Measurements from ENCODE around the gene SNRNP40.
"Not testable (repeated sequence)": the region's sequence is repeated elsewhere in the genome, so short reads cannot be mapped to it uniquely, and the experiment has no call there.

The SNRNP40 gene

GRCh38 chr1:31302709-31303441, 6.3 kb upstream of the SNRNP40 start:
- no peaks in the 10 kb centered on the region for H3K27me3 ChIP-seq (ENCODE audit: insufficient read depth, insufficient read length)
- TF ChIP-seq YY1 (IDR thresholded peaks at IDR 0.05; ENCODE audit: insufficient read depth, insufficient read length) (no peak), SUZ12 (IDR thresholded peaks at IDR 0.05; ENCODE audit: extremely low read depth, insufficient read depth, insufficient read length) (no peak), ZNF274 (IDR thresholded peaks at IDR 0.05; ENCODE audit: low read depth, low read length) (no peak)

GRCh38 chr1:31300193-31300592, 3.6 kb upstream of the SNRNP40 start:
- TF ChIP-seq ZNF274 (IDR thresholded peaks at IDR 0.05; ENCODE audit: low read depth, low read length) (no peak), YY1 (IDR thresholded peaks at IDR 0.05; ENCODE audit: insufficient read depth, insufficient read length) (no peak), SUZ12 (IDR thresholded peaks at IDR 0.05; ENCODE audit: extremely low read depth, insufficient read depth, insufficient read length) (no peak)
- peaks cover 2% of the 10 kb centered on the region for H3K4me1 ChIP-seq (ENCODE audit: insufficient read depth, insufficient read length)
- no peaks in the 10 kb centered on the region for H3K9me3 ChIP-seq (ENCODE audit: insufficient read depth, low read length)

More at GRCh38 chr1:31302709-31303441, 6.3 kb upstream of the SNRNP40 start:
- DNase-seq (ENCODE audit: low read depth, low spot score), result no peak
- Histone ChIP-seq H3K9ac (ENCODE audit: insufficient read length, low read depth) (no peak overlapping the region), H3K4me1 (ENCODE audit: insufficient read depth, insufficient read length) (no peaks in the 10 kb centered on the region), H3K36me3 (ENCODE audit: insufficient read depth, insufficient read length, low read length) (peaks cover 49% of the 10 kb centered on the region), H3K4me3 (ENCODE audit: insufficient read length, low read depth) (no peak overlapping the region), H3K9me3 (ENCODE audit: insufficient read depth, low read length) (no peaks in the 10 kb centered on the region)

GRCh38 chr1:31299365-31299764, 2.8 kb upstream of the SNRNP40 start:
- Histone ChIP-seq H3K4me3 (ENCODE audit: insufficient read length, low read depth) (no peak overlapping the region), H3K9ac (ENCODE audit: insufficient read length, low read depth) (no peak overlapping the region), H3K27me3 (ENCODE audit: insufficient read depth, insufficient read length) (no peaks in the 10 kb centered on the region), H3K4me1 (ENCODE audit: insufficient read depth, insufficient read length) (peaks cover 5% of the 10 kb centered on the region), H3K36me3 (ENCODE audit: insufficient read depth, insufficient read length, low read length) (peaks cover 52% of the 10 kb centered on the region), H3K9me3 (ENCODE audit: insufficient read depth, low read length) (no peaks in the 10 kb centered on the region)
- TF ChIP-seq SUZ12 (IDR thresholded peaks at IDR 0.05; ENCODE audit: extremely low read depth, insufficient read depth, insufficient read length), result no peak
- no peak for TF ChIP-seq ZNF274 (IDR thresholded peaks at IDR 0.05; ENCODE audit: low read depth, low read length)
- TF ChIP-seq YY1 (IDR thresholded peaks at IDR 0.05; ENCODE audit: insufficient read depth, insufficient read length), result no peak
- no peak for DNase-seq (ENCODE audit: low read depth, low spot score)

More at GRCh38 chr1:31300193-31300592, 3.6 kb upstream of the SNRNP40 start:
- Histone ChIP-seq H3K36me3 (ENCODE audit: insufficient read depth, insufficient read length, low read length) (peaks cover 49% of the 10 kb centered on the region), H3K4me3 (ENCODE audit: insufficient read length, low read depth) (no peak overlapping the region), H3K9ac (ENCODE audit: insufficient read length, low read depth) (no peak overlapping the region), H3K27me3 (ENCODE audit: insufficient read depth, insufficient read length) (no peaks in the 10 kb centered on the region)
- DNase-seq (ENCODE audit: low read depth, low spot score), result no peak

- no peaks in the 10 kb centered on the region for H3K9me3 ChIP-seq (ENCODE audit: insufficient read depth, low read length)
- peaks cover 59% of the 10 kb centered on the region for H3K36me3 ChIP-seq (ENCODE audit: insufficient read depth, insufficient read length, low read length)
- peaks cover 5% of the 10 kb centered on the region for H3K4me1 ChIP-seq (ENCODE audit: insufficient read depth, insufficient read length)
- TF ChIP-seq ZNF274 (IDR thresholded peaks at IDR 0.05; ENCODE audit: low read depth, low read length), result no peak
- no peak for TF ChIP-seq SUZ12 (IDR thresholded peaks at IDR 0.05; ENCODE audit: extremely low read depth, insufficient read depth, insufficient read length)
- no peak for TF ChIP-seq YY1 (IDR thresholded peaks at IDR 0.05; ENCODE audit: insufficient read depth, insufficient read length)
- no peaks in the 10 kb centered on the region for H3K27me3 ChIP-seq (ENCODE audit: insufficient read depth, insufficient read length)
- peak overlapping the region; percentile 100 for H3K4me3 ChIP-seq (ENCODE audit: insufficient read length, low read depth)
- peak overlapping the region; percentile 98 for H3K9ac ChIP-seq (ENCODE audit: insufficient read length, low read depth)
- no peak for DNase-seq (ENCODE audit: low read depth, low spot score)
These were observed 974 bp upstream of the SNRNP40 start for GRCh38 chr1:31297277-31298247.

GRCh38 chr1:31295874-31296485, 608 bp downstream of the SNRNP40 start:
- peak overlapping the region; percentile 100 for H3K4me3 ChIP-seq (ENCODE audit: insufficient read length, low read depth)
- DNase-seq (ENCODE audit: low read depth, low spot score), result no peak
- peaks cover 5% of the 10 kb centered on the region for H3K4me1 ChIP-seq (ENCODE audit: insufficient read depth, insufficient read length)
- no peaks in the 10 kb centered on the region for H3K27me3 ChIP-seq (ENCODE audit: insufficient read depth, insufficient read length)
- H3K9ac ChIP-seq (ENCODE audit: insufficient read length, low read depth), result peak overlapping the region; percentile 100
- H3K36me3 ChIP-seq (ENCODE audit: insufficient read depth, insufficient read length, low read length), result peaks cover 62% of the 10 kb centered on the region
- TF ChIP-seq ZNF274 (IDR thresholded peaks at IDR 0.05; ENCODE audit: low read depth, low read length), result no peak
- no peak for TF ChIP-seq YY1 (IDR thresholded peaks at IDR 0.05; ENCODE audit: insufficient read depth, insufficient read length)
- no peak for TF ChIP-seq SUZ12 (IDR thresholded peaks at IDR 0.05; ENCODE audit: extremely low read depth, insufficient read depth, insufficient read length)
- no peaks in the 10 kb centered on the region for H3K9me3 ChIP-seq (ENCODE audit: insufficient read depth, low read length)

- no peak overlapping the region for H3K4me3 ChIP-seq (ENCODE audit: insufficient read length, low read depth)
- H3K36me3 ChIP-seq (ENCODE audit: insufficient read depth, insufficient read length, low read length), result peaks cover 92% of the 10 kb centered on the region
These were observed 7.6 kb downstream of the SNRNP40 start for GRCh38 chr1:31289021-31289420.

GRCh38 chr1:31287791-31288190, 8.8 kb downstream of the SNRNP40 start:
- DNase-seq (ENCODE audit: low read depth, low spot score); H3K9me3 ChIP-seq (ENCODE audit: insufficient read depth, low read length); H3K4me3 ChIP-seq (ENCODE audit: insufficient read length, low read depth); H3K9ac ChIP-seq (ENCODE audit: insufficient read length, low read depth); H3K27me3 ChIP-seq (ENCODE audit: insufficient read depth, insufficient read length); H3K4me1 ChIP-seq (ENCODE audit: insufficient read depth, insufficient read length): not testable (repeated sequence)
- H3K36me3 ChIP-seq (ENCODE audit: insufficient read depth, insufficient read length, low read length), result peaks cover 90% of the 10 kb centered on the region

More at GRCh38 chr1:31289021-31289420, 7.6 kb downstream of the SNRNP40 start:
- DNase-seq (ENCODE audit: low read depth, low spot score), result no peak
- TF ChIP-seq YY1 (IDR thresholded peaks at IDR 0.05; ENCODE audit: insufficient read depth, insufficient read length), result no peak
- TF ChIP-seq ZNF274 (IDR thresholded peaks at IDR 0.05; ENCODE audit: low read depth, low read length), result no peak
- no peak for TF ChIP-seq SUZ12 (IDR thresholded peaks at IDR 0.05; ENCODE audit: extremely low read depth, insufficient read depth, insufficient read length)
- no peaks in the 10 kb centered on the region for H3K4me1 ChIP-seq (ENCODE audit: insufficient read depth, insufficient read length)
- no peaks in the 10 kb centered on the region for H3K27me3 ChIP-seq (ENCODE audit: insufficient read depth, insufficient read length)
- H3K9ac ChIP-seq (ENCODE audit: insufficient read length, low read depth), result no peak overlapping the region
- no peaks in the 10 kb centered on the region for H3K9me3 ChIP-seq (ENCODE audit: insufficient read depth, low read length)

- peaks cover 86% of the 10 kb centered on the region for H3K36me3 ChIP-seq (ENCODE audit: insufficient read depth, insufficient read length, low read length)
These were observed 14.2 kb downstream of the SNRNP40 start for GRCh38 chr1:31282426-31282825.

More at GRCh38 chr1:31282426-31282825, 14.2 kb downstream of the SNRNP40 start:
- H3K27me3 ChIP-seq (ENCODE audit: insufficient read depth, insufficient read length); H3K9me3 ChIP-seq (ENCODE audit: insufficient read depth, low read length); H3K4me3 ChIP-seq (ENCODE audit: insufficient read length, low read depth); DNase-seq (ENCODE audit: low read depth, low spot score); H3K4me1 ChIP-seq (ENCODE audit: insufficient read depth, insufficient read length); H3K9ac ChIP-seq (ENCODE audit: insufficient read length, low read depth): not testable (repeated sequence)

Data from NT2/D1 (cell line).